NOMO-1 (cell line): ENCODE measurements around the gene VAPA.

Source experiments
- DNase-seq, 2 experiments: peaks; one replicate each; lab custom pipeline; 2025; ENCODE audit not compliant: unreplicated experiment in 2 of 2; lab: John Stamatoyannopoulos, UW

The VAPA gene

GRCh38 chr18:9931146-9931545 is 17.3 kb downstream of the VAPA start:
- DNase-seq: no peak

- DNase-seq: no peak
Observed at GRCh38 chr18:9931678-9932077, 17.9 kb downstream of the VAPA start.

- no peak for DNase-seq
Observed at GRCh38 chr18:9933865-9934264, 20.0 kb downstream of the VAPA start.

- no peak for DNase-seq
Observed at GRCh38 chr18:9934274-9934673, 20.5 kb downstream of the VAPA start.

GRCh38 chr18:9941103-9941502 is 27.3 kb downstream of the VAPA start:
- DNase-seq: no peak

- no peak for DNase-seq
Observed at GRCh38 chr18:9941660-9942059, 27.8 kb downstream of the VAPA start.

GRCh38 chr18:9943311-9943710 is 29.5 kb downstream of the VAPA start:
- DNase-seq: no peak

- no peak for DNase-seq
Observed at GRCh38 chr18:9944805-9945204, 31.0 kb downstream of the VAPA start.

- no peak for DNase-seq
Observed at GRCh38 chr18:9946831-9947230, 33.0 kb downstream of the VAPA start.

- DNase-seq: no peak
Observed at GRCh38 chr18:9947248-9947647, 33.4 kb downstream of the VAPA start.

GRCh38 chr18:9949315-9949714 is 35.5 kb downstream of the VAPA start:
- no peak for DNase-seq

- no peak for DNase-seq
Observed at GRCh38 chr18:9949861-9950260, 36.0 kb downstream of the VAPA start.

- no peak for DNase-seq
Observed at GRCh38 chr18:9950289-9951016, 36.6 kb downstream of the VAPA start.

- peak; percentile 21 to 38 for DNase-seq
Observed at GRCh38 chr18:9951022-9951859, 37.4 kb downstream of the VAPA start.

GRCh38 chr18:9952633-9953416 is 39.0 kb downstream of the VAPA start:
- peak in 1 of 2 experiments; percentile 34 for DNase-seq

- DNase-seq: no peak
Observed at GRCh38 chr18:9958861-9959399, 45.1 kb downstream of the VAPA start.

- no peak for DNase-seq
Observed at GRCh38 chr18:9959564-9959963, 45.7 kb downstream of the VAPA start.

- DNase-seq: no peak
Observed at GRCh38 chr18:9960258-9960904, 46.6 kb downstream of the VAPA start.

GRCh38 chr18:9961041-9961440 is 47.2 kb downstream of the VAPA start:
- peak in 1 of 2 experiments; percentile 17 for DNase-seq
